Endothelial cell (in vitro differentiated cells): ENCODE measurements around the gene OR2C3. TPM values are rescaled to one million over a fixed set of nuclear protein-coding genes. Genes with fewer than 3 reads are reported as not detected.

ENCODE experiments used
- DNase-seq: peaks from one replicate; pipeline ENCODE4 v3.0.0; 2021; ENCODE audit warnings: low spot score
- H3K27ac Mint-ChIP-seq: one replicate; pipeline ENCODE4 v1.8.0; 2021; ENCODE audit warnings: mixed read lengths, inconsistent platforms; ENCODE audit not compliant: unreplicated experiment
- H3K27me3 Mint-ChIP-seq: one replicate; pipeline ENCODE4 v1.8.0; 2021; ENCODE audit warnings: mild to moderate bottlenecking, moderate library complexity, mixed read lengths, inconsistent platforms; ENCODE audit not compliant: unreplicated experiment
- H3K36me3 Mint-ChIP-seq: one replicate; pipeline ENCODE4 v1.8.0; 2021; ENCODE audit warnings: mild to moderate bottlenecking, low read depth, mixed read lengths, inconsistent platforms; ENCODE audit not compliant: unreplicated experiment
- H3K4me1 Mint-ChIP-seq: one replicate; pipeline ENCODE4 v1.8.0; 2021; ENCODE audit warnings: mild to moderate bottlenecking, mixed read lengths, inconsistent platforms; ENCODE audit not compliant: unreplicated experiment
- H3K4me3 Mint-ChIP-seq: one replicate; pipeline ENCODE4 v1.8.0; 2021; ENCODE audit warnings: mild to moderate bottlenecking, mixed read lengths, inconsistent platforms; ENCODE audit not compliant: unreplicated experiment
- H3K9me3 Mint-ChIP-seq: one replicate; pipeline ENCODE4 v1.8.0; 2021; ENCODE audit warnings: mixed read lengths, inconsistent platforms; ENCODE audit not compliant: unreplicated experiment
- total RNA-seq: library from RNA; stranded (reverse); fragmentation: NEBNext Ultra II Directional; extraction: Animal tissue kit (Norgen Biotek cat#: 25700); gene quantifications from one replicate; pipeline ENCODE4 v1.2.1, GENCODE V29; 2021; ENCODE audit not compliant: unreplicated experiment
- TF ChIP-seq, protein P1 (sequence below): fragments of 200-600 bp; sonication (generic); IDR thresholded peaks from one replicate; pipeline ENCODE4 v1.5.0; 2021; ENCODE audit warnings: antibody characterized with exemption; ENCODE audit not compliant: unreplicated experiment

The OR2C3 gene
- total RNA-seq, 1 donor from 2014 or later = not detected

- peaks cover 5% of the 10 kb centered on the region for H3K9me3 Mint-ChIP-seq
- no peaks in the 10 kb centered on the region for H3K36me3 Mint-ChIP-seq
- peaks cover 5% of the 10 kb centered on the region for H3K27me3 Mint-ChIP-seq
- peaks cover 31% of the 10 kb centered on the region for H3K4me1 Mint-ChIP-seq
- DNase-seq = no peak
- TF ChIP-seq, protein P1, sequence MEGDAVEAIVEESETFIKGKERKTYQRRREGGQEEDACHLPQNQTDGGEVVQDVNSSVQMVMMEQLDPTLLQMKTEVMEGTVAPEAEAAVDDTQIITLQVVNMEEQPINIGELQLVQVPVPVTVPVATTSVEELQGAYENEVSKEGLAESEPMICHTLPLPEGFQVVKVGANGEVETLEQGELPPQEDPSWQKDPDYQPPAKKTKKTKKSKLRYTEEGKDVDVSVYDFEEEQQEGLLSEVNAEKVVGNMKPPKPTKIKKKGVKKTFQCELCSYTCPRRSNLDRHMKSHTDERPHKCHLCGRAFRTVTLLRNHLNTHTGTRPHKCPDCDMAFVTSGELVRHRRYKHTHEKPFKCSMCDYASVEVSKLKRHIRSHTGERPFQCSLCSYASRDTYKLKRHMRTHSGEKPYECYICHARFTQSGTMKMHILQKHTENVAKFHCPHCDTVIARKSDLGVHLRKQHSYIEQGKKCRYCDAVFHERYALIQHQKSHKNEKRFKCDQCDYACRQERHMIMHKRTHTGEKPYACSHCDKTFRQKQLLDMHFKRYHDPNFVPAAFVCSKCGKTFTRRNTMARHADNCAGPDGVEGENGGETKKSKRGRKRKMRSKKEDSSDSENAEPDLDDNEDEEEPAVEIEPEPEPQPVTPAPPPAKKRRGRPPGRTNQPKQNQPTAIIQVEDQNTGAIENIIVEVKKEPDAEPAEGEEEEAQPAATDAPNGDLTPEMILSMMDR = no peak
- H3K4me3 Mint-ChIP-seq = no peak within 1 kb of the TSS
- H3K27ac Mint-ChIP-seq = peak within 1 kb of the TSS; percentile 69
Measured at GRCh38 chr1:247548769-247549182, 12.5 kb upstream of the OR2C3 start, which contains the start of gene GCSAML. TSS of gene GCSAML (plus strand) at chr1:247549134. CDS start at chr1:247549192, 58 bp downstream.

- H3K4me3 Mint-ChIP-seq = no peak overlapping the region
- TF ChIP-seq, protein P1 = no peak
- peak; percentile 12 for DNase-seq
- H3K4me1 Mint-ChIP-seq = peaks cover 31% of the 10 kb centered on the region
- H3K27me3 Mint-ChIP-seq = peaks cover 5% of the 10 kb centered on the region
- H3K9me3 Mint-ChIP-seq = peaks cover 5% of the 10 kb centered on the region
- peak overlapping the region; percentile 69 for H3K27ac Mint-ChIP-seq
- no peaks in the 10 kb centered on the region for H3K36me3 Mint-ChIP-seq
Measured at GRCh38 chr1:247548092-247548491, 11.9 kb upstream of the OR2C3 start.

DNA sequence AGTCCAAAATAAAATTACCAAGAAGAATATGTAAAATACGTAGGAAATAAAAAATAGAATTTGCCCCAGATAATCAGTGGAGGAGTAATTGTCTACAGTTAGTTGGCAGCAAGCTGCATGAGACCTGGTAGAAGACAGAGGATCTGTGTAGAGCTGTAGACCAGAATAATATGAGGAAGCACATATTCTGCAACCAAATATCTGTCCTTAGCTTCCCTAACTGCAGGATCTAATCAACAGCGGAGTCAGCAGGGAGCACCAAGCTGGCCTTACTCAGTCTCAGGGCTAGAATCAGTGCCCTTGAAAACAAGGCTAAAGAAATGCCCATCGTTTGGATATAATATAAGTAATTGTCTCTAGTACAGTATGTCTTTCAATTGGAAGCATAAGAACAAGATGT is 6.6 kb upstream of the OR2C3 start:
- no peaks in the 10 kb centered on the region for H3K36me3 Mint-ChIP-seq
- peaks cover 3% of the 10 kb centered on the region for H3K4me1 Mint-ChIP-seq
- peaks cover 2% of the 10 kb centered on the region for H3K27me3 Mint-ChIP-seq
- TF ChIP-seq, protein P1 = no peak
- no peak for DNase-seq
- no peak overlapping the region for H3K27ac Mint-ChIP-seq
- no peaks in the 10 kb centered on the region for H3K9me3 Mint-ChIP-seq
- no peak overlapping the region for H3K4me3 Mint-ChIP-seq

- peaks cover 2% of the 10 kb centered on the region for H3K27me3 Mint-ChIP-seq
- H3K4me3 Mint-ChIP-seq = no peak overlapping the region
- no peaks in the 10 kb centered on the region for H3K9me3 Mint-ChIP-seq
- no peak overlapping the region for H3K27ac Mint-ChIP-seq
- TF ChIP-seq, protein P1 = no peak
- no peaks in the 10 kb centered on the region for H3K36me3 Mint-ChIP-seq
- DNase-seq = no peak
- no peaks in the 10 kb centered on the region for H3K4me1 Mint-ChIP-seq
Measured at GRCh38 chr1:247540581-247540980, 4.3 kb upstream of the OR2C3 start.

DNA sequence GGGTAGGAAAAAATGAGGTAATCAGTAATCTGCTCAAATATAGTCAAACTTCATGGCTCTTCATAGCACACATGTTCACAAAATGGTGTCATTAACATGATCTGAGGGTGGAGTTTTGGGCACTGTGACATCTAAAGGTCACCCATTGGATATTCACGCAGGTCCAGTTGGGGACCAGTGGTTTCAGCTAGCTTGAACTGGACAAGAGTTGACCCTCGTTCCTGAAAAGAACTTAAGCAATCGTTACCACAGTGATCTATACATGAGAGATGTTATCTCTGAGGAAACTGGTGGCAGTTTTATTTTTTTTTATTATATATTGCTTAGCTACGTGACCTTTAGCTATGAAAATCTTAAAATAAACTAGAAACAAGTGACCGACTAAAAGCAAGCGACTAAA is 3.0 kb upstream of the OR2C3 start:
- Mint-ChIP-seq H3K4me1 (no peaks in the 10 kb centered on the region), H3K27me3 (peaks cover 2% of the 10 kb centered on the region), H3K4me3 (no peak overlapping the region), H3K36me3 (no peaks in the 10 kb centered on the region), H3K27ac (no peak overlapping the region), H3K9me3 (no peaks in the 10 kb centered on the region)
- no peak for DNase-seq
- TF ChIP-seq, protein P1 = no peak
